Adipocyte (in vitro differentiated cells): Measurements from ENCODE around the gene KRTAP21-2.
"Not testable (repeated sequence)": the region's sequence is repeated elsewhere in the genome, so short reads cannot be mapped to it uniquely, and the experiment has no call there.

Source experiments
- DNase-seq: peaks from one replicate; pipeline ENCODE4 v3.0.0-alpha.2; 2015; ENCODE audit warnings: low read depth
- H3K27me3 ChIP-seq: replicated peaks from 2 replicates; pipeline ENCODE4 v1.7.0; 2013; ENCODE audit warnings: mild to moderate bottlenecking, low read length, moderate library complexity; ENCODE audit not compliant: control insufficient read depth, insufficient read depth
- H3K36me3 ChIP-seq: 2 replicates; pipeline ENCODE4 v1.7.0; 2013; ENCODE audit warnings: low read length, mild to moderate bottlenecking, moderate library complexity; ENCODE audit not compliant: control insufficient read depth, insufficient read depth, severe bottlenecking
- H3K4me1 ChIP-seq: 2 replicates; pipeline ENCODE4 v1.7.0; 2013; ENCODE audit warnings: mild to moderate bottlenecking, low read length, moderate library complexity; ENCODE audit not compliant: control insufficient read depth, insufficient read depth
- H3K4me3 ChIP-seq: 2 replicates; pipeline ENCODE4 v1.7.0; 2013; ENCODE audit warnings: mild to moderate bottlenecking, low read length, moderate library complexity
- H3K9ac ChIP-seq: 2 replicates; pipeline ENCODE4 v1.7.0; 2013; ENCODE audit warnings: mild to moderate bottlenecking, low read length, moderate library complexity
- H3K9me3 ChIP-seq: 2 replicates; pipeline ENCODE4 v1.7.0; 2013; ENCODE audit warnings: mild to moderate bottlenecking, low read length, moderate library complexity; ENCODE audit not compliant: control insufficient read depth

The KRTAP21-2 gene

DNA sequence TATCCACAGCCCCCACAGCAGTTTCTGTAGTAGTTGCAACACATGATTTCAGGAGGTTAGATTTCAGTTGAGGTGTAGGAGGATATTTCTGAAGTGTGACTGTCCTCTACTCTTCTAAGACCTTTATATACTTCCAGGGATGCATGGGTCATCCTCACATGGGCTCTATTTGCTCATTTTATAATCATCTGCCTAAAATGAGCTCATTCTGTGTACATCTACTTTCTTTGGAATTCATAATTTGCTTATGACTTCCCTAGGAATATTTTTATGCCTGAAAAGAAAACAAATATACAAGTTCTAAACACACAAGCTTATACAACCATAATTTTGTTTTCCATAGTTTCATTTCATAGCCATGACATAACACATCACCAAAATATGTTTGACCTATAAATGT is at the start of gene KRTAP21-2:
Gene KRTAP21-2 (minus strand): TSS at position 101 of the 400 bp plus-strand sequence. CDS start 57 bp downstream, at position 44.
- Histone ChIP-seq H3K9ac (no peak within 1 kb of the TSS), H3K27me3 (no peaks in the 10 kb centered on the region), H3K9me3 (no peaks in the 10 kb centered on the region), H3K4me1 (no peaks in the 10 kb centered on the region), H3K36me3 (no peaks in the 10 kb centered on the region), H3K4me3 (no peak within 1 kb of the TSS)
- no peak for DNase-seq

DNA sequence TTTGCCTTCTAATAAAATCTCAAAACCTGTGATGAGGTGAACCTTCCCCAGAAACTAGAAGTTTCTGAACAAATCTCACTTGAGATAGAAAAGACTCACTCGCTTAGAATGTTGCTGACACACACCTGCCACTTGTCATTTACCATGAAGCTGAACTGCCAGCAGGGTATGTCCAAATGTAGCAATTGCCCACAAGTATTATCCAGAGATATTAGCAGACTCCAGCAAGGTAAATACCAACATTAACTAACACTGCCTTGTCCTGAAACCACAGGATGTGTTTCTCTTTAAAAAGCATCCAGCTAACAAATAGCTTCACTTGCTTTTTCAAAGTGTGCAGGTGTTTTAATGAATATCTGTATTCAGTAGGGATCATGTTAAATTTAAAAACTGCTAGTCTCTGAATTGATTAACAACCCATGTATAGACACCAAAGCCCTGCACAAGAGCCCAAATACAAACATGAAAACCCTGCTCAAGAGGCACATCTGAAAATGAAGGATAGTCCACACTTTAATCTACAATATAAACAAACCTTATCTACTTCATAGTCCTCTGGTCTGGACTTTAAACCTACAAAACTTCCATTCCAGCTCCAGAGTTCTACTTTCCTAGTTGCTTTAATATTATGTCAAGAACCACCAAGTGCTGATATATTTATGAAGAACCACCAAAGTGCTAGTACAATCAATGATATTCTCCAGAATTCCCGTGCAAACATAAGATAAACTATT is 46.7 kb upstream of the KRTAP21-2 start:
- peaks cover 3% of the 10 kb centered on the region for H3K9me3 ChIP-seq
- H3K27me3 ChIP-seq = no peaks in the 10 kb centered on the region
- H3K4me3 ChIP-seq = no peak overlapping the region
- no peak for DNase-seq
- H3K4me1 ChIP-seq = no peaks in the 10 kb centered on the region
- no peak overlapping the region for H3K9ac ChIP-seq
- H3K36me3 ChIP-seq = no peaks in the 10 kb centered on the region

GRCh38 chr21:30779249-30779648 is 32.2 kb upstream of the KRTAP21-2 start:
- no peak for DNase-seq
- Histone ChIP-seq H3K27me3 (no peaks in the 10 kb centered on the region), H3K36me3 (no peaks in the 10 kb centered on the region), H3K9me3 (no peaks in the 10 kb centered on the region), H3K9ac (no peak overlapping the region), H3K4me1 (no peaks in the 10 kb centered on the region), H3K4me3 (no peak overlapping the region)

DNA sequence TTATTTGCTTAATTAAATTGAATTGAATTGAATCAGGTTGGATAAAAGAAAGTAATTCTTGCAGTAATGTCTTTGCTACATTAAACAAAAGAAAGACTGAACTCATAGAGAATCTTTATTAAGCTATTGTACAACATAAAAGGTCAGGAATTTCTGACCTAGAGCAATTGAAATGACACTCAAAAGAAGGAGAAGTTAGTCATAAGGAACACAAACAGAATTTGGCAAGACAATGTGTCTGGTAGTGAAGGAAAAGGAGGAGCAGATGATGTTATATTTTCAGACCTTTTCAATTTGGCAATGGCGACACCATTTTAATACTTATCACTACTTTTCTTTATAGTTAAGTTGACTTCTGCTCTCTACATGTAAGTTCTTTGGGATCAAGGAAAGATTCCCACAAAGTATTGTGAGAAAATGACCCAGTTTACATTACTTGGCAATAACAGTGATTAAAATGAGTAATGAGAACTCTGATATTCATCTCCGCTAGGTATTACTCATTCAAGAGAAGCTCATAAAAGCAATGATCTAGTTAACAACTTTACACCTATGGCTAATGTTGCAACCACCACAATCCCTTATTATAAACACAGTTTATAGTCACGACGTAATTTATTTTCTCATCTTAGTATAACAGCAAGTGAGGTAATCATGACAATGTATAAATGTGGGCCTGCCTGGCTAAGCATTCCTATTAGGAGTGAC is 22.8 kb upstream of the KRTAP21-2 start:
- no peaks in the 10 kb centered on the region for H3K9me3 ChIP-seq
- H3K4me1 ChIP-seq = no peaks in the 10 kb centered on the region
- no peaks in the 10 kb centered on the region for H3K36me3 ChIP-seq
- H3K27me3 ChIP-seq = no peaks in the 10 kb centered on the region
- H3K9ac ChIP-seq = no peak overlapping the region
- DNase-seq = no peak
- H3K4me3 ChIP-seq = no peak overlapping the region

DNA sequence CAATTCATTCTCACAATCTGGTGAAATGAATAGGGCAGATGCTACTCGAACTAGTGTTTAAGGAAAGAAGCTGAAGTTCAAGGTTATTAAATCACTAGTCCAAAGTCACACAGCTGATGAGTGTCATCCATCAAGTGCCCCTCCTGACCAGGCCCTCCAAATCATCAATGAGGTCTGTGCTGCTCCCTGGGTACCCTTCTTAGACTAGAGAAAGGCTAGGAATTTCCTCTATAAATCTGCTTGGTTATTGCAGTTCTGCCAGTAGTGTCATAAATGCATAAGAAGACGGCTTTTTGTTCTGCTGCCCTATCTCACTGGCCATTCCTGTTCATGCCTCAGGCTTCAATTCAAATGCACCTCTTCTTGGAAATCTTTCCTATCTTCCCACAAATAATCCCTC is 13.7 kb upstream of the KRTAP21-2 start:
- Histone ChIP-seq H3K9ac (no peak overlapping the region), H3K4me3 (no peak overlapping the region), H3K36me3 (no peaks in the 10 kb centered on the region), H3K9me3 (no peaks in the 10 kb centered on the region), H3K27me3 (no peaks in the 10 kb centered on the region), H3K4me1 (no peaks in the 10 kb centered on the region)
- DNase-seq = no peak

GRCh38 chr21:30758306-30758705 is 11.2 kb upstream of the KRTAP21-2 start:
- H3K9ac ChIP-seq = no peak overlapping the region

GRCh38 chr21:30755328-30755727 is 8.3 kb upstream of the KRTAP21-2 start, which contains the start of gene KRTAP21-1:
Gene KRTAP21-1 (minus strand): TSS chr21:30755428. CDS start chr21:30755378, 50 bp downstream.
- not testable (repeated sequence) for H3K36me3 ChIP-seq, DNase-seq, H3K9ac ChIP-seq, H3K4me1 ChIP-seq, H3K4me3 ChIP-seq, H3K27me3 ChIP-seq, H3K9me3 ChIP-seq

More at GRCh38 chr21:30758306-30758705, 11.2 kb upstream of the KRTAP21-2 start:
- H3K4me1 ChIP-seq = no peaks in the 10 kb centered on the region
- no peaks in the 10 kb centered on the region for H3K27me3 ChIP-seq
- no peak overlapping the region for H3K4me3 ChIP-seq
- H3K9me3 ChIP-seq = no peaks in the 10 kb centered on the region
- no peak for DNase-seq
- H3K36me3 ChIP-seq = no peaks in the 10 kb centered on the region

DNA sequence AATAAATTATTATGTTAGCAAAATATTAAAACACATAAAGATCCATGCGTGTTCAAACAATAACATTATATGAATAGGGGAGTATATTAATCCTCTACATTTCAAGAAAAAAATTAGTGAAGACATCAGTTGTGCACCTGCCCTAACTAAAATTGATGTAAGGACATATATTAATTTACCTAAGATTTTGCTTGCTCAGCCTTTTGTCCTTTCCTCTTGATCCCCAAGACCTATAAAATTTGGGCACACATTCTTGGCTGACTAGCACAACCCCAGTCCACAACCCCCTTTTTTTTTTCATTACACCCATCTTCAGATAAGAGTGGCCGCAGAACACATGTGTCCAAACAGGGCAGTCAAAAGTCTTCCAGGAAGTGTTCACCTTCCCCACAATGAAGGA is 6.6 kb downstream of the KRTAP21-2 start:
- Histone ChIP-seq H3K4me1 (no peaks in the 10 kb centered on the region), H3K36me3 (no peaks in the 10 kb centered on the region), H3K27me3 (no peaks in the 10 kb centered on the region), H3K9ac (no peak overlapping the region), H3K4me3 (no peak overlapping the region), H3K9me3 (no peaks in the 10 kb centered on the region)
- no peak for DNase-seq

DNA sequence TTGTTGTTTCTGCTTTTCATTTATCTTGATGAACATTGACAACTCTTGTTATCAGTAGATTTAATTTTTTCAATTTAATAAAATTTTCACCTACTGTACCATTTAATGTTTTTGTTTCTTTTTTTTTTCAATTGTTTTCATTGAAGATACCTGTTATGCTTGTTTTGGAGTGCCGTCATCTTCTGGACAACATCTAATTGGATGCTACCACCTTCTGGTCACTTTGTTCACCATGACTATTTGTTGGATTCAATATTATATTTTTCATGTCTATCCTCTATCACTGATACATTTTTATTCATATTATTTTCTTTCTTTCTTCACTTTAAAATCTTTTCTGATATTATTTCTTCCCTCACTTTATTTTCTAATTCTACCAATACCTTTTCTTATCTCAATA is 14.0 kb downstream of the KRTAP21-2 start:
- no peak for DNase-seq
- Histone ChIP-seq H3K4me1 (no peaks in the 10 kb centered on the region), H3K36me3 (no peaks in the 10 kb centered on the region), H3K9me3 (no peaks in the 10 kb centered on the region), H3K9ac (no peak overlapping the region), H3K4me3 (no peak overlapping the region), H3K27me3 (no peaks in the 10 kb centered on the region)

DNA sequence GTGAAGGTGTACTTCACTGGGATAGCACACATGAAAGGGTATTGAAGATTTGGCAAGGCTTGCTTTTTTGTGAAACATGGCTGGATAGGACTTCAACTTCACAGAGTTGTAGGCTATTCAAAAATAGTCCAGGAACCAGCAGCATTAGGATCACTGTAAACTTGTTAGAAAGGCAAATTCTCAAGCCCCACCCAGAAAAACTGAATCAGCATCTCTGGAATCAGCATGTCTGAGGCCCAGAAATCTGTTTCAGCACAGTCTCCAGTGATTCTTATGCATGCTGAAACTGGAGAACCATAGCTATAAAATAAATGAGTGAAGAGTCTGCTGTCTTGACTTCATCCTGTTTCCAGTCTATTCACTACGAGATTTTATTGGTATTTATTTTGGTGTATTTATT is 20.3 kb downstream of the KRTAP21-2 start:
- DNase-seq = no peak
- H3K27me3 ChIP-seq = no peaks in the 10 kb centered on the region
- no peak overlapping the region for H3K9ac ChIP-seq
- H3K4me3 ChIP-seq = no peak overlapping the region
- H3K36me3 ChIP-seq = no peaks in the 10 kb centered on the region
- H3K9me3 ChIP-seq = peaks cover 7% of the 10 kb centered on the region
- no peaks in the 10 kb centered on the region for H3K4me1 ChIP-seq

DNA sequence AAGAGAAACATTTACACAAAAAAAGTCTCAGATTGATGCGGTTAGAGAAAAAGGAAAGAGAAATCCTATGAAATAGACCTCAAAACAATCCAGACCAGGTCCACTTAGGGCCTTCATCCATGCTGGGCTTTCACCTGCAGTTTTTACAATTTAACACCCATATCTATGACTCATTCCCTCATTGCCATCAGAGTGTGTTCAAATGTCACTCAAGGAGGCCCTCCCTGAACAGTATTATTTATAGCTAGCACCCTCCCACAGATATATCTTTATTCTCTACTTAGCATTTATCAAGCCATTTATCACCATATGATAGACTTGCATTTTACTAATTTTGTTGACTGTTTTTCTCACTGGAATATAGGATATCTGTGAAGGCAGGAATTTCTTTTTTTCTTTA is 27.7 kb downstream of the KRTAP21-2 start:
- H3K4me1 ChIP-seq = no peaks in the 10 kb centered on the region
- H3K4me3 ChIP-seq = no peak overlapping the region
- H3K27me3 ChIP-seq = no peaks in the 10 kb centered on the region
- H3K36me3 ChIP-seq = no peaks in the 10 kb centered on the region
- no peak for DNase-seq
- no peaks in the 10 kb centered on the region for H3K9me3 ChIP-seq
- no peak overlapping the region for H3K9ac ChIP-seq
